ENCODE results near the gene TTLL6.

- TF ChIP-seq ADNP (tag; IDR thresholded peaks at IDR 0.05) (no peak), POLR2A (conservative IDR thresholded peaks at IDR 0.05) (no peak), DPF2 (IDR thresholded peaks at IDR 0.05) (no peak), TBL1XR1 (IDR thresholded peaks at IDR 0.05; ENCODE audit: low read length in 2 of 2) (no peak), EGR1 (conservative IDR thresholded peaks at IDR 0.05) (no peak), GABPA (tag; conservative IDR thresholded peaks at IDR 0.05; ENCODE audit: low read depth) (no peak), RB1 (IDR thresholded peaks at IDR 0.05; ENCODE audit: low read depth) (no peak), POLR2H (tag; IDR thresholded peaks at IDR 0.05; ENCODE audit: low read depth) (no peak)
- TF ChIP-seq, protein P1, sequence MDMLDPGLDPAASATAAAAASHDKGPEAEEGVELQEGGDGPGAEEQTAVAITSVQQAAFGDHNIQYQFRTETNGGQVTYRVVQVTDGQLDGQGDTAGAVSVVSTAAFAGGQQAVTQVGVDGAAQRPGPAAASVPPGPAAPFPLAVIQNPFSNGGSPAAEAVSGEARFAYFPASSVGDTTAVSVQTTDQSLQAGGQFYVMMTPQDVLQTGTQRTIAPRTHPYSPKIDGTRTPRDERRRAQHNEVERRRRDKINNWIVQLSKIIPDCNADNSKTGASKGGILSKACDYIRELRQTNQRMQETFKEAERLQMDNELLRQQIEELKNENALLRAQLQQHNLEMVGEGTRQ (CRISPR knock-in tag; IDR thresholded peaks at IDR 0.05): no peak
- TF ChIP-seq, protein P2, sequence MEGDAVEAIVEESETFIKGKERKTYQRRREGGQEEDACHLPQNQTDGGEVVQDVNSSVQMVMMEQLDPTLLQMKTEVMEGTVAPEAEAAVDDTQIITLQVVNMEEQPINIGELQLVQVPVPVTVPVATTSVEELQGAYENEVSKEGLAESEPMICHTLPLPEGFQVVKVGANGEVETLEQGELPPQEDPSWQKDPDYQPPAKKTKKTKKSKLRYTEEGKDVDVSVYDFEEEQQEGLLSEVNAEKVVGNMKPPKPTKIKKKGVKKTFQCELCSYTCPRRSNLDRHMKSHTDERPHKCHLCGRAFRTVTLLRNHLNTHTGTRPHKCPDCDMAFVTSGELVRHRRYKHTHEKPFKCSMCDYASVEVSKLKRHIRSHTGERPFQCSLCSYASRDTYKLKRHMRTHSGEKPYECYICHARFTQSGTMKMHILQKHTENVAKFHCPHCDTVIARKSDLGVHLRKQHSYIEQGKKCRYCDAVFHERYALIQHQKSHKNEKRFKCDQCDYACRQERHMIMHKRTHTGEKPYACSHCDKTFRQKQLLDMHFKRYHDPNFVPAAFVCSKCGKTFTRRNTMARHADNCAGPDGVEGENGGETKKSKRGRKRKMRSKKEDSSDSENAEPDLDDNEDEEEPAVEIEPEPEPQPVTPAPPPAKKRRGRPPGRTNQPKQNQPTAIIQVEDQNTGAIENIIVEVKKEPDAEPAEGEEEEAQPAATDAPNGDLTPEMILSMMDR (IDR thresholded peaks at IDR 0.05 in 2 of 3, conservative IDR thresholded peaks at IDR 0.05 in 1 of 3; ENCODE audit: insufficient read depth in 2 of 3, low read depth in 1 of 3, low read length in 3 of 3): no peak
- TF ChIP-seq, protein P3, sequence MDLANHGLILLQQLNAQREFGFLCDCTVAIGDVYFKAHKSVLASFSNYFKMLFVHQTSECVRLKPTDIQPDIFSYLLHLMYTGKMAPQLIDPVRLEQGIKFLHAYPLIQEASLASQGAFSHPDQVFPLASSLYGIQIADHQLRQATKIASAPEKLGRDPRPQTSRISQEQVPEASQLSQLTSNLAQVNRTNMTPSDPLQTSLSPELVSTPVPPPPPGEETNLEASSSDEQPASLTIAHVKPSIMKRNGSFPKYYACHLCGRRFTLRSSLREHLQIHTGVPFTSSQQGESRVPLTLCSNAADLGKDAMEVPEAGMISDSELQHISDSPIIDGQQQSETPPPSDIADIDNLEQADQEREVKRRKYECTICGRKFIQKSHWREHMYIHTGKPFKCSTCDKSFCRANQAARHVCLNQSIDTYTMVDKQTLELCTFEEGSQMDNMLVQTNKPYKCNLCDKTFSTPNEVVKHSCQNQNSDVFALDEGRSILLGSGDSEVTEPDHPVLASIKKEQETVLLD (IDR thresholded peaks at IDR 0.05): no peak
- TF ChIP-seq, protein P4, sequence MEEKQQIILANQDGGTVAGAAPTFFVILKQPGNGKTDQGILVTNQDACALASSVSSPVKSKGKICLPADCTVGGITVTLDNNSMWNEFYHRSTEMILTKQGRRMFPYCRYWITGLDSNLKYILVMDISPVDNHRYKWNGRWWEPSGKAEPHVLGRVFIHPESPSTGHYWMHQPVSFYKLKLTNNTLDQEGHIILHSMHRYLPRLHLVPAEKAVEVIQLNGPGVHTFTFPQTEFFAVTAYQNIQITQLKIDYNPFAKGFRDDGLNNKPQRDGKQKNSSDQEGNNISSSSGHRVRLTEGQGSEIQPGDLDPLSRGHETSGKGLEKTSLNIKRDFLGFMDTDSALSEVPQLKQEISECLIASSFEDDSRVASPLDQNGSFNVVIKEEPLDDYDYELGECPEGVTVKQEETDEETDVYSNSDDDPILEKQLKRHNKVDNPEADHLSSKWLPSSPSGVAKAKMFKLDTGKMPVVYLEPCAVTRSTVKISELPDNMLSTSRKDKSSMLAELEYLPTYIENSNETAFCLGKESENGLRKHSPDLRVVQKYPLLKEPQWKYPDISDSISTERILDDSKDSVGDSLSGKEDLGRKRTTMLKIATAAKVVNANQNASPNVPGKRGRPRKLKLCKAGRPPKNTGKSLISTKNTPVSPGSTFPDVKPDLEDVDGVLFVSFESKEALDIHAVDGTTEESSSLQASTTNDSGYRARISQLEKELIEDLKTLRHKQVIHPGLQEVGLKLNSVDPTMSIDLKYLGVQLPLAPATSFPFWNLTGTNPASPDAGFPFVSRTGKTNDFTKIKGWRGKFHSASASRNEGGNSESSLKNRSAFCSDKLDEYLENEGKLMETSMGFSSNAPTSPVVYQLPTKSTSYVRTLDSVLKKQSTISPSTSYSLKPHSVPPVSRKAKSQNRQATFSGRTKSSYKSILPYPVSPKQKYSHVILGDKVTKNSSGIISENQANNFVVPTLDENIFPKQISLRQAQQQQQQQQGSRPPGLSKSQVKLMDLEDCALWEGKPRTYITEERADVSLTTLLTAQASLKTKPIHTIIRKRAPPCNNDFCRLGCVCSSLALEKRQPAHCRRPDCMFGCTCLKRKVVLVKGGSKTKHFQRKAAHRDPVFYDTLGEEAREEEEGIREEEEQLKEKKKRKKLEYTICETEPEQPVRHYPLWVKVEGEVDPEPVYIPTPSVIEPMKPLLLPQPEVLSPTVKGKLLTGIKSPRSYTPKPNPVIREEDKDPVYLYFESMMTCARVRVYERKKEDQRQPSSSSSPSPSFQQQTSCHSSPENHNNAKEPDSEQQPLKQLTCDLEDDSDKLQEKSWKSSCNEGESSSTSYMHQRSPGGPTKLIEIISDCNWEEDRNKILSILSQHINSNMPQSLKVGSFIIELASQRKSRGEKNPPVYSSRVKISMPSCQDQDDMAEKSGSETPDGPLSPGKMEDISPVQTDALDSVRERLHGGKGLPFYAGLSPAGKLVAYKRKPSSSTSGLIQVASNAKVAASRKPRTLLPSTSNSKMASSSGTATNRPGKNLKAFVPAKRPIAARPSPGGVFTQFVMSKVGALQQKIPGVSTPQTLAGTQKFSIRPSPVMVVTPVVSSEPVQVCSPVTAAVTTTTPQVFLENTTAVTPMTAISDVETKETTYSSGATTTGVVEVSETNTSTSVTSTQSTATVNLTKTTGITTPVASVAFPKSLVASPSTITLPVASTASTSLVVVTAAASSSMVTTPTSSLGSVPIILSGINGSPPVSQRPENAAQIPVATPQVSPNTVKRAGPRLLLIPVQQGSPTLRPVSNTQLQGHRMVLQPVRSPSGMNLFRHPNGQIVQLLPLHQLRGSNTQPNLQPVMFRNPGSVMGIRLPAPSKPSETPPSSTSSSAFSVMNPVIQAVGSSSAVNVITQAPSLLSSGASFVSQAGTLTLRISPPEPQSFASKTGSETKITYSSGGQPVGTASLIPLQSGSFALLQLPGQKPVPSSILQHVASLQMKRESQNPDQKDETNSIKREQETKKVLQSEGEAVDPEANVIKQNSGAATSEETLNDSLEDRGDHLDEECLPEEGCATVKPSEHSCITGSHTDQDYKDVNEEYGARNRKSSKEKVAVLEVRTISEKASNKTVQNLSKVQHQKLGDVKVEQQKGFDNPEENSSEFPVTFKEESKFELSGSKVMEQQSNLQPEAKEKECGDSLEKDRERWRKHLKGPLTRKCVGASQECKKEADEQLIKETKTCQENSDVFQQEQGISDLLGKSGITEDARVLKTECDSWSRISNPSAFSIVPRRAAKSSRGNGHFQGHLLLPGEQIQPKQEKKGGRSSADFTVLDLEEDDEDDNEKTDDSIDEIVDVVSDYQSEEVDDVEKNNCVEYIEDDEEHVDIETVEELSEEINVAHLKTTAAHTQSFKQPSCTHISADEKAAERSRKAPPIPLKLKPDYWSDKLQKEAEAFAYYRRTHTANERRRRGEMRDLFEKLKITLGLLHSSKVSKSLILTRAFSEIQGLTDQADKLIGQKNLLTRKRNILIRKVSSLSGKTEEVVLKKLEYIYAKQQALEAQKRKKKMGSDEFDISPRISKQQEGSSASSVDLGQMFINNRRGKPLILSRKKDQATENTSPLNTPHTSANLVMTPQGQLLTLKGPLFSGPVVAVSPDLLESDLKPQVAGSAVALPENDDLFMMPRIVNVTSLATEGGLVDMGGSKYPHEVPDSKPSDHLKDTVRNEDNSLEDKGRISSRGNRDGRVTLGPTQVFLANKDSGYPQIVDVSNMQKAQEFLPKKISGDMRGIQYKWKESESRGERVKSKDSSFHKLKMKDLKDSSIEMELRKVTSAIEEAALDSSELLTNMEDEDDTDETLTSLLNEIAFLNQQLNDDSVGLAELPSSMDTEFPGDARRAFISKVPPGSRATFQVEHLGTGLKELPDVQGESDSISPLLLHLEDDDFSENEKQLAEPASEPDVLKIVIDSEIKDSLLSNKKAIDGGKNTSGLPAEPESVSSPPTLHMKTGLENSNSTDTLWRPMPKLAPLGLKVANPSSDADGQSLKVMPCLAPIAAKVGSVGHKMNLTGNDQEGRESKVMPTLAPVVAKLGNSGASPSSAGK (IDR thresholded peaks at IDR 0.05): no peak
- TF ChIP-seq, protein P5, sequence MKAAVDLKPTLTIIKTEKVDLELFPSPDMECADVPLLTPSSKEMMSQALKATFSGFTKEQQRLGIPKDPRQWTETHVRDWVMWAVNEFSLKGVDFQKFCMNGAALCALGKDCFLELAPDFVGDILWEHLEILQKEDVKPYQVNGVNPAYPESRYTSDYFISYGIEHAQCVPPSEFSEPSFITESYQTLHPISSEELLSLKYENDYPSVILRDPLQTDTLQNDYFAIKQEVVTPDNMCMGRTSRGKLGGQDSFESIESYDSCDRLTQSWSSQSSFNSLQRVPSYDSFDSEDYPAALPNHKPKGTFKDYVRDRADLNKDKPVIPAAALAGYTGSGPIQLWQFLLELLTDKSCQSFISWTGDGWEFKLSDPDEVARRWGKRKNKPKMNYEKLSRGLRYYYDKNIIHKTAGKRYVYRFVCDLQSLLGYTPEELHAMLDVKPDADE (conservative IDR thresholded peaks at IDR 0.05; ENCODE audit: control insufficient read depth, low read depth, low read length): no peak
These were observed 90.7 kb downstream of the TTLL6 start for GRCh38 chr17:48726114-48726915.
